ENCODE data around the gene LPIN1. TPM values are rescaled to one million over a fixed set of nuclear protein-coding genes. Genes with fewer than 3 reads are reported as not detected.

The LPIN1 gene
- total and polyA plus RNA-seq, 10 donors, result 12.3 to 55.7 (median 34.8) TPM

GRCh38 chr2:11748018-11748860 is 1.8 kb downstream of the LPIN1 start:
- Histone ChIP-seq H3K36me3 (no peaks in the 10 kb centered on the region), H3K9me3 (no peaks in the 10 kb centered on the region), H3K4me3 (peak overlapping the region in 6 of 8 donors; percentile 66 to 89 (median 81)), H3K27ac (peak overlapping the region in 5 of 8 donors; percentile 35 to 92 (median 91)), H3K4me1 (peaks cover 35 to 94% (median 93%) of the 10 kb centered on the region in 6 donors), H3K27me3 (replicated peaks in 1 of 7) (no peaks in the 10 kb centered on the region)
- DNase-seq, result no peak
- TF ChIP-seq POLR2A (IDR thresholded peaks at IDR 0.05) (no peak), POLR2AphosphoS5 (IDR thresholded peaks at IDR 0.05) (no peak)
- TF ChIP-seq, protein P1, sequence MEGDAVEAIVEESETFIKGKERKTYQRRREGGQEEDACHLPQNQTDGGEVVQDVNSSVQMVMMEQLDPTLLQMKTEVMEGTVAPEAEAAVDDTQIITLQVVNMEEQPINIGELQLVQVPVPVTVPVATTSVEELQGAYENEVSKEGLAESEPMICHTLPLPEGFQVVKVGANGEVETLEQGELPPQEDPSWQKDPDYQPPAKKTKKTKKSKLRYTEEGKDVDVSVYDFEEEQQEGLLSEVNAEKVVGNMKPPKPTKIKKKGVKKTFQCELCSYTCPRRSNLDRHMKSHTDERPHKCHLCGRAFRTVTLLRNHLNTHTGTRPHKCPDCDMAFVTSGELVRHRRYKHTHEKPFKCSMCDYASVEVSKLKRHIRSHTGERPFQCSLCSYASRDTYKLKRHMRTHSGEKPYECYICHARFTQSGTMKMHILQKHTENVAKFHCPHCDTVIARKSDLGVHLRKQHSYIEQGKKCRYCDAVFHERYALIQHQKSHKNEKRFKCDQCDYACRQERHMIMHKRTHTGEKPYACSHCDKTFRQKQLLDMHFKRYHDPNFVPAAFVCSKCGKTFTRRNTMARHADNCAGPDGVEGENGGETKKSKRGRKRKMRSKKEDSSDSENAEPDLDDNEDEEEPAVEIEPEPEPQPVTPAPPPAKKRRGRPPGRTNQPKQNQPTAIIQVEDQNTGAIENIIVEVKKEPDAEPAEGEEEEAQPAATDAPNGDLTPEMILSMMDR (IDR thresholded peaks at IDR 0.05 in 8 of 11, conservative IDR thresholded peaks at IDR 0.05 in 3 of 11), result no peak
- 30 to 46% (median 42%) methylated on average over 16 to 19 of the region's 19 CpGs for WGBS, 5 donors
- intact Hi-C loops (cut with DNase I; ENCODE audit: low total_unique reads), result no loop called here

DNA sequence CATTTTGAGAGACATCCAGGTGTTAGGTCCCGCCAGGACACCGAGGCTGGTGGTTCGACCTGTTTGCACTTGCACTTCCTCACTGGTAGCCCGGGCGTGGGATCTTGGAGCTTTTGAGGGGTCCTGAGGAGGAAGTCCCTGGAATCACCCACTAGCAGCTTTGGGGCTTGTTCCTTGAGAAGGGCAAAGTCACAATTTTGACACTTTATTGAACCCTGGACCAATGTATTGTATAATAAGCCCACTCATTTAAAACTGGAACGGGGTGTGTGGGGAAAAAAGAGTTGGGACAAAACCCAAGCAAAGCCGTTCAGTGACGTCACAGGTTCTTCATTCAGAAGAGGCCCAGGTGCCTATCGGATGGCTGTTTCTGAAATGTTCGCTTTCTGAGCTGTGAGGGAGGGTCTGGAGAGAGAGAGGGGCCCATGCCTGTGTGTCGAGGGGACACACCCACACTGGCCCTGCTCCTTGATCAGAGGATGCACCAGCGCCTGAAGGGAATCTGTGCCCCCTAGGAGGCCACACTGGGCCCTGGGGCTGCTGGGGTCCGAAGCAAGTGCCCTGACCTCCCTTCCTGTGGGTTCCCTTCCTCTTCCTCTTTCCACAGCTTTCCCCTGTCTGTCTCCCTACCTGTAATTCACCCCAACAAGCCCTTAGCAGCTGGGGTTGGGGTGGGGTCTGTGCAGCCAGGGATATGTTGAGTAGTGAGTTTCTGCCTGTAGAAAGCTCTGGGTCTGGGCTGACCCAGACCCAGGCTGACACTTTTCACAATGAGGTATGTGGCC is 2.6 kb downstream of the LPIN1 start:
- Histone ChIP-seq H3K27ac (peak overlapping the region; percentile 1 to 92 (median 74)), H3K36me3 (no peaks in the 10 kb centered on the region), H3K27me3 (replicated peaks in 1 of 7) (no peaks in the 10 kb centered on the region), H3K9me3 (no peaks in the 10 kb centered on the region), H3K4me1 (peaks cover 35 to 94% (median 93%) of the 10 kb centered on the region in 6 donors), H3K4me3 (peak overlapping the region in 3 of 8 donors; percentile 66 to 89 (median 83))
- TF ChIP-seq, protein P1 (IDR thresholded peaks at IDR 0.05 in 8 of 11, conservative IDR thresholded peaks at IDR 0.05 in 3 of 11), result no peak
- TF ChIP-seq POLR2AphosphoS5 (IDR thresholded peaks at IDR 0.05) (no peak), POLR2A (IDR thresholded peaks at IDR 0.05) (no peak)
- intact Hi-C loops (cut with DNase I; ENCODE audit: low total_unique reads), result no loop called here
- WGBS, 5 donors, result 36 to 72% (median 58%) methylated on average over 11 to 13 of the region's 13 CpGs
- DNase-seq, result no peak

GRCh38 chr2:11749646-11750349 is 3.4 kb downstream of the LPIN1 start:
- peak; percentile 80 for DNase-seq
- WGBS, 5 donors, result 46 to 58% (median 53%) methylated on average over 13 of the region's 13 CpGs
- TF ChIP-seq POLR2A (IDR thresholded peaks at IDR 0.05), result no peak
- TF ChIP-seq, protein P1 (IDR thresholded peaks at IDR 0.05 in 8 of 11, conservative IDR thresholded peaks at IDR 0.05 in 3 of 11), result no peak
- no peak for TF ChIP-seq POLR2AphosphoS5 (IDR thresholded peaks at IDR 0.05)
- Histone ChIP-seq H3K9me3 (no peaks in the 10 kb centered on the region), H3K4me3 (peak overlapping the region in 2 of 8 donors; percentile 66 to 83), H3K27me3 (replicated peaks in 1 of 7) (no peaks in the 10 kb centered on the region), H3K36me3 (no peaks in the 10 kb centered on the region), H3K4me1 (peaks cover 36 to 95% (median 93%) of the 10 kb centered on the region in 6 donors), H3K27ac (peak overlapping the region; percentile 31 to 92 (median 76))
- intact Hi-C loops (cut with DNase I; ENCODE audit: low total_unique reads), result no loop called here
